GM21423 (cell line): ENCODE data around the gene COL25A1.

Experiments
- ATAC-seq: cut with Tn5 transposase; IDR thresholded peaks from one replicate; pipeline ENCODE4 v1.9.1; 2021; ENCODE audit warnings: mild to moderate bottlenecking, moderate library complexity; ENCODE audit not compliant: unreplicated experiment

The COL25A1 gene

GRCh38 chr4:108926781-108927180 lies 375.7 kb downstream of the COL25A1 start:
- ATAC-seq: no peak

- ATAC-seq: no peak
Measured at GRCh38 chr4:108926061-108926460, 376.4 kb downstream of the COL25A1 start.

- no peak for ATAC-seq
Measured at GRCh38 chr4:108922191-108922590, 380.3 kb downstream of the COL25A1 start.

GRCh38 chr4:108920395-108921087 lies 381.9 kb downstream of the COL25A1 start:
- ATAC-seq: no peak

- ATAC-seq: no peak
Measured at GRCh38 chr4:108919226-108919893, 383.1 kb downstream of the COL25A1 start.

- no peak for ATAC-seq
Measured at GRCh38 chr4:108917255-108917654, 385.2 kb downstream of the COL25A1 start.

GRCh38 chr4:108916638-108917037 lies 385.8 kb downstream of the COL25A1 start:
- no peak for ATAC-seq

- ATAC-seq: no peak
Measured at GRCh38 chr4:108906866-108907367, 395.5 kb downstream of the COL25A1 start.

GRCh38 chr4:108906006-108906405 lies 396.5 kb downstream of the COL25A1 start:
- ATAC-seq: no peak

- no peak for ATAC-seq
Measured at GRCh38 chr4:108903464-108904221, 398.8 kb downstream of the COL25A1 start.

GRCh38 chr4:108902769-108903168 lies 399.7 kb downstream of the COL25A1 start:
- peak; percentile 81 for ATAC-seq

GRCh38 chr4:108901291-108901690 lies 401.2 kb downstream of the COL25A1 start:
- no peak for ATAC-seq

GRCh38 chr4:108900018-108900580 lies 402.4 kb downstream of the COL25A1 start:
- ATAC-seq: no peak

GRCh38 chr4:108893468-108893867 lies 409.0 kb downstream of the COL25A1 start:
- ATAC-seq: no peak

- ATAC-seq: no peak
Measured at GRCh38 chr4:108891896-108892590, 410.4 kb downstream of the COL25A1 start.

GRCh38 chr4:108890484-108890881 lies 412.0 kb downstream of the COL25A1 start:
- no peak for ATAC-seq

GRCh38 chr4:108889696-108890483 lies 412.6 kb downstream of the COL25A1 start:
- ATAC-seq: no peak

- ATAC-seq: no peak
Measured at GRCh38 chr4:108888769-108889168, 413.7 kb downstream of the COL25A1 start.

- ATAC-seq: no peak
Measured at GRCh38 chr4:108887034-108887433, 415.4 kb downstream of the COL25A1 start.

- ATAC-seq: no peak
Measured at GRCh38 chr4:108885211-108885610, 417.2 kb downstream of the COL25A1 start.
